ENCODE results near the gene EIF2D. TPM values are rescaled to one million over a fixed set of nuclear protein-coding genes. Genes with fewer than 3 reads are reported as not detected.

EIF2D gene
- total RNA-seq, 2 donors from 2014 or later: 38.3 to 41.9 TPM

DNA sequence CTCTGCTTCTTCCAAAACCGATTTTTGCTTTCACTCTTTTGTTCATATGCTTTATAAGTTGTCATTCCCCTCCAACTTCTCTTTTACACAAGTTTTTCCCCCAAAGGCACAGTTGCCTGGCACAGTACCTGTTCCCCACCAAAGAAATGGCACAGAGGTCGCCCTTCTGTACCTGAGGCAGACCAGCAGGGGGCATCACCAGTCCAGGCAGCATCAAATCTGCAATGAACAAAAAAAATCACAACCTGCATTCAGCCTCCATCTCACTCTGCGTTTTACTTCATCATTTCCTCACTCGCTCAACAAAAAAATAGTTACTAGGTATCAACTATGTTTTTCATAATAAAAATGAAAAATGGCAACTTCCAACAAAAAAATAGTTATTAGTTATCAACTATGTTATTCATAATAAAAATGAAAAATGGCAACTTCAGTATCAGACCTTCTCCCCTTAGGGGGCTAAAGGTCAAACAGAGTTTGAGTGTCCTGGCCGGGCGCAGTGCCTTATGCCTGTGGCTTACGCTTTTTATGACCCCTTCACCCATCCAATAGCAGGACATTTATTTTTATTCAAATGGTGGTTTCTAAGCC is 4.1 kb downstream of the EIF2D start:
- Histone ChIP-seq H3K36me3 (ENCODE audit: control insufficient read depth, insufficient read depth, low read length) (peaks cover 35% of the 10 kb centered on the region), H3K4me1 (ENCODE audit: control insufficient read depth, insufficient read depth, low read length) (peaks cover 4% of the 10 kb centered on the region), H3K4me3 (ENCODE audit: low read length) (no peak overlapping the region), H3K9ac (ENCODE audit: extremely low read depth, low read length, poor library complexity, severe bottlenecking) (no peak overlapping the region), H3K27me3 (ENCODE audit: control insufficient read depth, insufficient read depth, low read length, poor library complexity, severe bottlenecking) (no peaks in the 10 kb centered on the region), H3K27ac (ENCODE audit: low read depth, low read length) (no peak overlapping the region), H3K9me3 (ENCODE audit: control insufficient read depth, low read length) (no peaks in the 10 kb centered on the region)
- no peaks in the 10 kb centered on the region for H3K9me3 Mint-ChIP-seq
- H3K4me1 Mint-ChIP-seq: peaks cover 9% of the 10 kb centered on the region
- H3K27me3 Mint-ChIP-seq (ENCODE audit: insufficient read depth): no peaks in the 10 kb centered on the region
- no peak overlapping the region for H3K4me3 Mint-ChIP-seq
- no peak overlapping the region for H3K27ac Mint-ChIP-seq
- DNase-seq: peak; percentile 79
- 0 to 74% methylated on average over 1 to 6 of the region's 7 CpGs for WGBS, 2 experiments (ENCODE audit: insufficient coverage in 1 of 2, insufficient read length in 1 of 2)
- H3K36me3 Mint-ChIP-seq (ENCODE audit: low read depth): peaks cover 18% of the 10 kb centered on the region
- TF ChIP-seq, protein P1, sequence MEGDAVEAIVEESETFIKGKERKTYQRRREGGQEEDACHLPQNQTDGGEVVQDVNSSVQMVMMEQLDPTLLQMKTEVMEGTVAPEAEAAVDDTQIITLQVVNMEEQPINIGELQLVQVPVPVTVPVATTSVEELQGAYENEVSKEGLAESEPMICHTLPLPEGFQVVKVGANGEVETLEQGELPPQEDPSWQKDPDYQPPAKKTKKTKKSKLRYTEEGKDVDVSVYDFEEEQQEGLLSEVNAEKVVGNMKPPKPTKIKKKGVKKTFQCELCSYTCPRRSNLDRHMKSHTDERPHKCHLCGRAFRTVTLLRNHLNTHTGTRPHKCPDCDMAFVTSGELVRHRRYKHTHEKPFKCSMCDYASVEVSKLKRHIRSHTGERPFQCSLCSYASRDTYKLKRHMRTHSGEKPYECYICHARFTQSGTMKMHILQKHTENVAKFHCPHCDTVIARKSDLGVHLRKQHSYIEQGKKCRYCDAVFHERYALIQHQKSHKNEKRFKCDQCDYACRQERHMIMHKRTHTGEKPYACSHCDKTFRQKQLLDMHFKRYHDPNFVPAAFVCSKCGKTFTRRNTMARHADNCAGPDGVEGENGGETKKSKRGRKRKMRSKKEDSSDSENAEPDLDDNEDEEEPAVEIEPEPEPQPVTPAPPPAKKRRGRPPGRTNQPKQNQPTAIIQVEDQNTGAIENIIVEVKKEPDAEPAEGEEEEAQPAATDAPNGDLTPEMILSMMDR (conservative IDR thresholded peaks at IDR 0.05): peak; percentile 88

DNA sequence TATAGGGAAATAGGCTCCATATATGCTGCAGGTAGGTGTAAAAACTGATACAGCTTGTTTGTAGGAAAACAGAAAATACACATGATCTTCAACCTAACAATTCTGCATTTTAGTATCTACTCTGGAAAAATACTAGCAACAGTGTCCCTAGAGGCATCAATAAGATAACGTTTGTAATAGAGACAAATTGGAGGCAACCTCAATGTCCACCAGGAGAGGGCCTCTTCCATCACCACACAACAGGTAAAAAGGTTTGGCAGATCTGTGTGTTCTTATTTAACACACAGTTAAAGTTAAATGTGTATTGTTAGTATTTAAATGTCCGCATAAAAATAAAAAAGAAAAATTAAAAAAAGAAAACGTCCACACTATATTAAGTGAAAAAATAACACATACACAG is 5.4 kb downstream of the EIF2D start:
- H3K9ac ChIP-seq (ENCODE audit: extremely low read depth, low read length, poor library complexity, severe bottlenecking): no peak overlapping the region
- WGBS, 2 experiments (ENCODE audit: insufficient coverage in 1 of 2, insufficient read length in 1 of 2): 39% methylated on average over 1 of the region's 3 CpGs; no CpG with 5 or more reads in 1 of the 2 experiments
- Mint-ChIP-seq H3K27me3 (ENCODE audit: insufficient read depth) (no peaks in the 10 kb centered on the region), H3K27ac (no peak overlapping the region), H3K9me3 (no peaks in the 10 kb centered on the region), H3K4me1 (peaks cover 12% of the 10 kb centered on the region), H3K4me3 (no peak overlapping the region), H3K36me3 (ENCODE audit: low read depth) (peaks cover 30% of the 10 kb centered on the region)
- TF ChIP-seq, protein P1 (conservative IDR thresholded peaks at IDR 0.05): peak; percentile 83
- H3K27ac ChIP-seq (ENCODE audit: low read depth, low read length): no peak overlapping the region
- H3K27me3 ChIP-seq (ENCODE audit: control insufficient read depth, insufficient read depth, low read length, poor library complexity, severe bottlenecking): no peaks in the 10 kb centered on the region
- no peaks in the 10 kb centered on the region for H3K9me3 ChIP-seq (ENCODE audit: control insufficient read depth, low read length)
- peaks cover 4% of the 10 kb centered on the region for H3K4me1 ChIP-seq (ENCODE audit: control insufficient read depth, insufficient read depth, low read length)
- no peak overlapping the region for H3K4me3 ChIP-seq (ENCODE audit: low read length)
- H3K36me3 ChIP-seq (ENCODE audit: control insufficient read depth, insufficient read depth, low read length): peaks cover 47% of the 10 kb centered on the region
- peak; percentile 56 for DNase-seq

DNA sequence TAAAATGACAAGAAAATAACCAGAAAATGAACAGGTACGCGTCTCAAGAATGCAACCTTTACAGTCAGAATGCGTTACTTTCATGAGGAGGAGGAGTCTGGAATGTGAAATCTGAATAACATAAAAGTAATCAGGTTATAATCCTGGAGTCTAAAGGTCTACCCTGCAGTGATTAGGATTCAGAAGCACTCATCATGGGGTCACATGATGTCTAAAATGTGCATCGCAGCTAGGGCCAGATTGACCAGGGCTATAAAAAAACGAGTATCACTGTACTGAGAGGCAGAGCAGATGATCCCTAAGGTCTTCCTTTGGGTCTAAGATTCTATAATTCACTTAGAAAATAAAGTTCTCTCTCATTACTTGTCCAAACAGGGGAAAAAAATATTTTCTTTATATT is 7.4 kb downstream of the EIF2D start:
- Mint-ChIP-seq H3K27me3 (ENCODE audit: insufficient read depth) (no peaks in the 10 kb centered on the region), H3K36me3 (ENCODE audit: low read depth) (peaks cover 29% of the 10 kb centered on the region), H3K9me3 (no peaks in the 10 kb centered on the region), H3K4me1 (peaks cover 4% of the 10 kb centered on the region), H3K27ac (no peak overlapping the region), H3K4me3 (no peak overlapping the region)
- Histone ChIP-seq H3K4me3 (ENCODE audit: low read length) (no peak overlapping the region), H3K4me1 (ENCODE audit: control insufficient read depth, insufficient read depth, low read length) (no peaks in the 10 kb centered on the region), H3K9ac (ENCODE audit: extremely low read depth, low read length, poor library complexity, severe bottlenecking) (no peak overlapping the region), H3K36me3 (ENCODE audit: control insufficient read depth, insufficient read depth, low read length) (peaks cover 59% of the 10 kb centered on the region), H3K27ac (ENCODE audit: low read depth, low read length) (no peak overlapping the region), H3K27me3 (ENCODE audit: control insufficient read depth, insufficient read depth, low read length, poor library complexity, severe bottlenecking) (no peaks in the 10 kb centered on the region), H3K9me3 (ENCODE audit: control insufficient read depth, low read length) (no peaks in the 10 kb centered on the region)
- TF ChIP-seq, protein P1 (conservative IDR thresholded peaks at IDR 0.05): no peak
- DNase-seq: no peak
- WGBS, 2 experiments (ENCODE audit: insufficient coverage in 1 of 2, insufficient read length in 1 of 2): 92 to 98% methylated on average over 5 of the region's 5 CpGs
